Measurements from ENCODE around the gene C3orf22. TPM values are rescaled to one million over a fixed set of nuclear protein-coding genes. Genes with fewer than 3 reads are reported as not detected.
A peak's percentile ranks its signal among the peaks of the same experiment; 100 is the strongest.
"Not testable (repeated sequence)": the region's sequence is repeated elsewhere in the genome, so short reads cannot be mapped to it uniquely, and the experiment has no call there.

C3orf22 gene
- total RNA-seq (2014; rRNA removed; shearing (Covaris generic)) = not detected in 2 replicates

GRCh38 chr3:126558336-126559071 lies at the start of gene C3orf22:
Gene C3orf22, minus strand, starts transcription at chr3:126558932. Its CDS starts 5,542 bp downstream, at chr3:126553390.
- H3K36me3 ChIP-seq = no peaks in the 10 kb centered on the region
- peak in 1 of 2 experiments; percentile 22 for DNase-seq (ENCODE audit: low read depth in 1 of 2, low spot score in 2 of 2)
- no peak within 1 kb of the TSS for H3K4me3 ChIP-seq
- H3K27me3 ChIP-seq (replicated peaks) = peaks cover 17% of the 10 kb centered on the region
- no peaks in the 10 kb centered on the region for H3K4me1 ChIP-seq (replicated peaks)
- no peak within 1 kb of the TSS for H3K27ac ChIP-seq
- H3K9me3 ChIP-seq (replicated peaks) = no peaks in the 10 kb centered on the region

GRCh38 chr3:126607214-126607908 lies 48.6 kb upstream of the C3orf22 start:
- H3K36me3 ChIP-seq = no peaks in the 10 kb centered on the region

GRCh38 chr3:126606001-126606400 lies 47.3 kb upstream of the C3orf22 start:
- DNase-seq (ENCODE audit: low read depth in 1 of 2, low spot score in 2 of 2) = no peak
- no peak overlapping the region for H3K27ac ChIP-seq

More at GRCh38 chr3:126607214-126607908, 48.6 kb upstream of the C3orf22 start:
- H3K4me3 ChIP-seq = no peak overlapping the region
- no peak overlapping the region for H3K27ac ChIP-seq
- H3K4me1 ChIP-seq (replicated peaks) = peaks cover 5% of the 10 kb centered on the region; the same call in 1 of the 2 replicates
- no peaks in the 10 kb centered on the region for H3K9me3 ChIP-seq (replicated peaks)
- H3K27me3 ChIP-seq (replicated peaks) = no peaks in the 10 kb centered on the region
- DNase-seq (ENCODE audit: low read depth in 1 of 2, low spot score in 2 of 2) = peak in 1 of 2 experiments; percentile 10

GRCh38 chr3:126604691-126605090 lies 46.0 kb upstream of the C3orf22 start:
- H3K4me1 ChIP-seq (replicated peaks) = peaks cover 5% of the 10 kb centered on the region; the same call in 1 of the 2 replicates
- no peaks in the 10 kb centered on the region for H3K9me3 ChIP-seq (replicated peaks)
- H3K27me3 ChIP-seq (replicated peaks) = no peaks in the 10 kb centered on the region
- H3K4me3 ChIP-seq = no peak overlapping the region
- DNase-seq (ENCODE audit: low read depth in 1 of 2, low spot score in 2 of 2) = no peak
- H3K27ac ChIP-seq = no peak overlapping the region
- no peaks in the 10 kb centered on the region for H3K36me3 ChIP-seq

More at GRCh38 chr3:126606001-126606400, 47.3 kb upstream of the C3orf22 start:
- H3K4me1 ChIP-seq (replicated peaks) = peaks cover 5% of the 10 kb centered on the region; the same call in 1 of the 2 replicates
- H3K27me3 ChIP-seq (replicated peaks) = no peaks in the 10 kb centered on the region
- no peaks in the 10 kb centered on the region for H3K9me3 ChIP-seq (replicated peaks)
- no peaks in the 10 kb centered on the region for H3K36me3 ChIP-seq
- no peak overlapping the region for H3K4me3 ChIP-seq

- no peak for DNase-seq (ENCODE audit: low read depth in 1 of 2, low spot score in 2 of 2)
- no peaks in the 10 kb centered on the region for H3K36me3 ChIP-seq
- H3K4me3 ChIP-seq = no peak overlapping the region
- no peak overlapping the region for H3K27ac ChIP-seq
- H3K27me3 ChIP-seq (replicated peaks) = no peaks in the 10 kb centered on the region
- H3K9me3 ChIP-seq (replicated peaks) = no peaks in the 10 kb centered on the region; the same call in 1 of the 2 replicates
- no peaks in the 10 kb centered on the region for H3K4me1 ChIP-seq (replicated peaks)
Observed at GRCh38 chr3:126599101-126599500, 40.4 kb upstream of the C3orf22 start.

- not testable (repeated sequence) for H3K27ac ChIP-seq; H3K9me3 ChIP-seq (replicated peaks); H3K4me1 ChIP-seq (replicated peaks); H3K4me3 ChIP-seq; H3K36me3 ChIP-seq; DNase-seq (ENCODE audit: low read depth in 1 of 2, low spot score in 2 of 2); H3K27me3 ChIP-seq (replicated peaks)
Observed at GRCh38 chr3:126595479-126595878, 36.7 kb upstream of the C3orf22 start.

- H3K36me3 ChIP-seq = not testable (repeated sequence)
Observed at GRCh38 chr3:126591515-126591914, 32.8 kb upstream of the C3orf22 start.

GRCh38 chr3:126582311-126582710 lies 23.6 kb upstream of the C3orf22 start:
- no peak overlapping the region for H3K4me3 ChIP-seq
- H3K27me3 ChIP-seq (replicated peaks) = no peaks in the 10 kb centered on the region; the same call in 1 of the 2 replicates
- H3K27ac ChIP-seq = no peak overlapping the region
- H3K36me3 ChIP-seq = no peaks in the 10 kb centered on the region
- no peak for DNase-seq (ENCODE audit: low read depth in 1 of 2, low spot score in 2 of 2)
- H3K4me1 ChIP-seq (replicated peaks) = no peaks in the 10 kb centered on the region
- no peaks in the 10 kb centered on the region for H3K9me3 ChIP-seq (replicated peaks)

More at GRCh38 chr3:126591515-126591914, 32.8 kb upstream of the C3orf22 start:
- not testable (repeated sequence) for H3K27ac ChIP-seq; H3K9me3 ChIP-seq (replicated peaks); H3K4me1 ChIP-seq (replicated peaks); H3K4me3 ChIP-seq; H3K27me3 ChIP-seq (replicated peaks); DNase-seq (ENCODE audit: low read depth in 1 of 2, low spot score in 2 of 2)

GRCh38 chr3:126581569-126581968 lies 22.8 kb upstream of the C3orf22 start:
- no peak overlapping the region for H3K27ac ChIP-seq
- no peaks in the 10 kb centered on the region for H3K4me1 ChIP-seq (replicated peaks)
- H3K9me3 ChIP-seq (replicated peaks) = no peaks in the 10 kb centered on the region
- no peaks in the 10 kb centered on the region for H3K36me3 ChIP-seq
- no peak overlapping the region for H3K4me3 ChIP-seq
- H3K27me3 ChIP-seq (replicated peaks) = no peaks in the 10 kb centered on the region; the same call in 1 of the 2 replicates
- DNase-seq (ENCODE audit: low read depth in 1 of 2, low spot score in 2 of 2) = no peak

- Histone ChIP-seq H3K27me3 (replicated peaks) (no peaks in the 10 kb centered on the region; the same call in 1 of the 2 replicates), H3K4me1 (replicated peaks) (no peaks in the 10 kb centered on the region), H3K27ac (no peak overlapping the region), H3K36me3 (no peaks in the 10 kb centered on the region), H3K9me3 (replicated peaks) (no peaks in the 10 kb centered on the region), H3K4me3 (no peak overlapping the region)
- no peak for DNase-seq (ENCODE audit: low read depth in 1 of 2, low spot score in 2 of 2)
Observed at GRCh38 chr3:126580746-126581145, 22.0 kb upstream of the C3orf22 start.

- Histone ChIP-seq H3K4me1 (replicated peaks) (no peaks in the 10 kb centered on the region), H3K9me3 (replicated peaks) (no peaks in the 10 kb centered on the region), H3K36me3 (no peaks in the 10 kb centered on the region), H3K27ac (no peak overlapping the region), H3K4me3 (no peak overlapping the region), H3K27me3 (replicated peaks) (peaks cover 7% of the 10 kb centered on the region)
- no peak for DNase-seq (ENCODE audit: low read depth in 1 of 2, low spot score in 2 of 2)
Observed at GRCh38 chr3:126578702-126579101, 20.0 kb upstream of the C3orf22 start.

- no peak overlapping the region for H3K4me3 ChIP-seq
- peaks cover 11% of the 10 kb centered on the region for H3K27me3 ChIP-seq (replicated peaks)
- DNase-seq (ENCODE audit: low read depth in 1 of 2, low spot score in 2 of 2) = no peak
- H3K36me3 ChIP-seq = no peaks in the 10 kb centered on the region
- no peak overlapping the region for H3K27ac ChIP-seq
- no peaks in the 10 kb centered on the region for H3K4me1 ChIP-seq (replicated peaks)
- H3K9me3 ChIP-seq (replicated peaks) = no peaks in the 10 kb centered on the region
Observed at GRCh38 chr3:126577261-126577660, 18.5 kb upstream of the C3orf22 start.

- H3K27ac ChIP-seq = no peak overlapping the region
- H3K9me3 ChIP-seq (replicated peaks) = no peaks in the 10 kb centered on the region
- no peak for DNase-seq (ENCODE audit: low read depth in 1 of 2, low spot score in 2 of 2)
- H3K36me3 ChIP-seq = no peaks in the 10 kb centered on the region
- peaks cover 11% of the 10 kb centered on the region for H3K27me3 ChIP-seq (replicated peaks)
- no peak overlapping the region for H3K4me3 ChIP-seq
- H3K4me1 ChIP-seq (replicated peaks) = no peaks in the 10 kb centered on the region
Observed at GRCh38 chr3:126573492-126574117, 14.9 kb upstream of the C3orf22 start.

- H3K36me3 ChIP-seq = no peaks in the 10 kb centered on the region
- H3K27ac ChIP-seq = no peak overlapping the region
- no peak for DNase-seq (ENCODE audit: low read depth in 1 of 2, low spot score in 2 of 2)
- peaks cover 23% of the 10 kb centered on the region for H3K27me3 ChIP-seq (replicated peaks)
- H3K4me1 ChIP-seq (replicated peaks) = no peaks in the 10 kb centered on the region
- H3K4me3 ChIP-seq = no peak overlapping the region
- no peaks in the 10 kb centered on the region for H3K9me3 ChIP-seq (replicated peaks)
Observed at GRCh38 chr3:126571078-126571477, 12.3 kb upstream of the C3orf22 start.
